Measurements from ENCODE around the gene MOV10L1.

The MOV10L1 gene

DNA sequence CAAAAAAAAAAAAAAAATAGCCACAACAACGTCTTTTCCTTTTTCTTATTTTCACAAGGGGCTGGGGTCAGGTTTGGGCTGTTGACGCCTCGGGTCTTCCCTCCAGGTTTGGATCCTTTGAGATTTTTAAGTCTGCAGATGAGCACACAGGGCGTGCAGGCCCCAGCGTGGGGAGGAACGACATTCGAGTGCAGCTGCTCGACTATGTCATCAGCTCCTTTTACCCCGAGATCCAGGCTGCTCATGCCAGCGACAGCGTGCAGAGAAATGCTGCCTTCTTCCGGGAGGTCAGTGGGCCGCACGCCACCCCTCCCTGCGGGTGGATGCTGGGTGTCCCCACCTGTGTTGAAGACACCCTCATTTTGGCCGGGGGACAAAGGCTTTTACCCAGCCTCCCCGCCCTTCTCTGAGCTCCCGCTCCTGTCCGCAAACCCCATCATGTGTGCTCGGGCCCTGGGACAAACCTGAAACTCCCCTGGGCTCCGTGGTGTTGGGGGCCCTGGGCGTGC lies 118.7 kb downstream of the MOV10L1 start:
- DNase-seq: no peak

DNA sequence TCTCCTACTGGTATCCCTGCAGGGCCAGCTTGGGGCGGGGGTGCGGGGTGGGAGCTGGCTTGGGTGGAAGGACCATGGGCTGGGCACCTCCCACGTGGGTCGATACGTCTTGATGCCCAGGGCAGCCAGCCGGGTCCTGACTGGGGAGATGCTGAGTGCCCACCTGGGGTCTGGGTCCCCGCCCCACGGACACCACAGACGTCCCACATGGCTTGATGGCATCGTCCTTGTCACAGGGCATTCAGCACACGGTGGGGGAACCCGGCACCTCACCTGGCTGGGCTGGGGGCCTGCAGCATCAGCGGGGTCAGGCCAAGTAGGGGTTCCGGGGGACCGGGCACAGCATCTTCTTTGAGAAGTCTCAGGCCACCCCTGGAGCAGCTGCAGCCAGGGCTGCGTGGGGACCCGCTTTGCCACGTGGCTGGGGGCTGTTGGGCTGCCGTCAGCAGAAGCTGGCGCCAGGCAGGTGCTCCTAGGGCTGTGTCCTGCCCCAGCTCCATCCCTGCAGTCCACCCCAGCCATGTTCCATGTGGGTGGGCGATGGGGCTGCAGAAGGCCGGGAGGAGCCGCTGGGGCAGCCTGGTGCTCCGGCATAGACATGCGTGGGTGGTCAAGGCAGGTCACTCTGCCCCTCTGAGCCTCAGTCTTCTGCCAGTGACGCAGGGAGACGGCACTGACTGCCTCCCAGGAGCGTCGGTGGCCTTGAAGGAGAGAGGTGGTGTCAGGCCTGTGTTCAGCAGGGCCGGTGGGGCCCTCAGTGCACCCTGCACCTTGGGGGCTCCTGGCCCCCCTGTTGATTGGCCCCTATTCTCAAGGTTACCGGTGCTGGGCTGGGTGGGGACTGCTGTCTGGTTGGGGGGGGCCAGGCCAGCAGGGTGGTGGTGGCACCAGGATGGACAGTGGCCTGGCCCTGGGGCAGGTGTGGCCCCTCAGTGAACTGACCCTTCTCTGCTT lies 119.4 kb downstream of the MOV10L1 start:
- DNase-seq: no peak

DNA sequence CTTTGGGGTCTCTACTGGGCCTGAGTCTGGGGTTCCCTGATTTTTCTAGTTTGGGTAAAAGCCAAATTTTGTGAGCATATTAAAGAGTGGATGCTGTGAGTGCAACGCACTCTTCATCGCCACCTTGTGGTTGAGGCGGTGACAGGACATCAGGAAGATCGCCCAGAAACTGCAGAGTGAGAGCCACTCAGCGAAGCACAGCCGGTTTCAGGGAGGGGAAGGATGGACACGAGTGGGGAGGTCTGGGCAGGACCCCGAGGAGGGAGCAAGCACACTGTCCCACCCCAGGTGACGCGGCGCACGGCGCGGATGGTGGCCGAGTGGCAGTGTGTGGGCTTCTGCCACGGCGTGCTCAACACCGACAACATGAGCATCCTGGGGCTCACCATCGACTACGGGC lies 120.1 kb downstream of the MOV10L1 start:
- peak; percentile 84 for DNase-seq

DNA sequence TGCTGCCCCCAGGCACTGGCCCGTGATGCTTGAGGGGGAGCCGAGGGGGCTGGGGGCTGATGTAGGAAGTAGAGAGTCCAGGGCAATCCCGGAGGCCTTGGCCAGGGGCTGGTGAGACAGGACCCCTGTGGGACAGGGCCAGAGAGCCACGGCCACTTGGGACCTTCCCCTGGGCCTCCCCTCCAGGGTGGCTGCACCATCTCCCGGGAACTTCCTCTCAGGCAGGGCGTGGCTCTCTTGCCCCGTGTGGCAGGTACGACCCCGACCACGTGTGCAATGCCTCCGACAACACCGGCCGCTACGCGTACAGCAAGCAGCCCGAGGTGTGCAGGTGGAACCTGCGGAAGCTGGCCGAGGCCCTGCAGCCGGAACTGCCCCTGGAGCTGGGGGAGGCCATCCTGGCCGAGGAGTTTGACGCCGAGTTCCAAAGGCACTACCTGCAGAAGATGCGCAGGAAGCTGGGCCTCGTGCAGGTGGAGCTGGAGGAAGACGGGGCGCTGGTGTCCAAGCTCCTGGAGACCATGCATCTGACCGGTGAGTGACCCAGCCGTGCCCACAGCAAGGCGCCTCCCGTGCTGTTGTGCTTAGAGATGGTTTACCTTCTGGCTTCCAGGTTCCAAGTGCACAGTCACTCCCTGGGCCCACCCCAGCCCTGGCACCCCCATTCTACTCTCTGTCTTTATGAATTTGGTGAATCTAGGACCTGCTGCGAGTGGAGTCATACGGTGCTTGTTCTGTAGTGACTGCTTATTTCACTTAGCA lies 120.8 kb downstream of the MOV10L1 start:
- DNase-seq: no peak

DNA sequence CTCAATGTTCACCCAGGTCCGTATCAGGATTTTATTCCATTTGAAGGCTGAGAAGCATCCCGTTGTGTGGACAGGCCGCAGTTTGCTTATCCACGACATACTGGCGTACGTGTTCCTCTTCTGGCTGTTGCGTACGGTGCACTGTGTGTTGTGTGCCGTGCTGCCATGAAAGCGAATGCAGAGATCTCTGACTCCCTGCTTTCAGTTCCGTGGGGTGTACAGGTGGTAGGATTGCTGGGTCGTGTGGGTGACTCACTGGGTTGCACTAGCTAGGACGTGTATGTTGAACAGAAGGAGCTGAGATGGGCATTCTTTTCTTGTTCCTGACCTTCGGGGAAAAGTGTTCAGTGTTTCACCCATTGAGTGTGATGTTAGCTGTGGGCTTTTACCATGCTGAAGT lies 121.3 kb downstream of the MOV10L1 start:
- DNase-seq: no peak

Data from activated CD8-positive, alpha-beta memory T cell treated with anti-CD3 and anti-CD28 coated beads, Interleukin-2, amount 50 U/mL, for 48 hours (primary cell).